HG03135 (cell line): ENCODE results near the gene TMC8.
"Not testable (repeated sequence)": the region's sequence is repeated elsewhere in the genome, so short reads cannot be mapped to it uniquely, and the experiment has no call there.

Experiments used
- ATAC-seq: cut with Tn5 transposase; IDR thresholded peaks from one replicate; pipeline ENCODE4 v1.9.1; 2021; ENCODE audit warnings: mild to moderate bottlenecking, moderate library complexity; ENCODE audit not compliant: unreplicated experiment

TMC8 gene

GRCh38 chr17:78110363-78111015 is 20.1 kb upstream of the TMC8 start:
- no peak for ATAC-seq

GRCh38 chr17:78111016-78111726 is 19.4 kb upstream of the TMC8 start:
- ATAC-seq: no peak

- no peak for ATAC-seq
Measured at GRCh38 chr17:78111727-78112517, 18.6 kb upstream of the TMC8 start.

- no peak for ATAC-seq
Measured at GRCh38 chr17:78112518-78113471, 17.8 kb upstream of the TMC8 start.

GRCh38 chr17:78113804-78114785 is 16.5 kb upstream of the TMC8 start:
- no peak for ATAC-seq

GRCh38 chr17:78114831-78115723 is 15.5 kb upstream of the TMC8 start:
- no peak for ATAC-seq

- ATAC-seq: not testable (repeated sequence)
Measured at GRCh38 chr17:78115803-78116202, 14.8 kb upstream of the TMC8 start.

- no peak for ATAC-seq
Measured at GRCh38 chr17:78116411-78116810, 14.2 kb upstream of the TMC8 start.

- no peak for ATAC-seq
Measured at GRCh38 chr17:78117027-78117981, 13.3 kb upstream of the TMC8 start.

- ATAC-seq: no peak
Measured at GRCh38 chr17:78118801-78119241, 11.8 kb upstream of the TMC8 start.

GRCh38 chr17:78120537-78120936 is 10.0 kb upstream of the TMC8 start:
- ATAC-seq: no peak

GRCh38 chr17:78120971-78121800 is 9.4 kb upstream of the TMC8 start:
- no peak for ATAC-seq

GRCh38 chr17:78121801-78122215 is 8.8 kb upstream of the TMC8 start:
- ATAC-seq: no peak

GRCh38 chr17:78122216-78122930 is 8.2 kb upstream of the TMC8 start:
- no peak for ATAC-seq

- no peak for ATAC-seq
Measured at GRCh38 chr17:78122931-78123249, 7.7 kb upstream of the TMC8 start.
